H1 (cell line): ENCODE data around the gene CDH22. TPM values are rescaled to one million over a fixed set of nuclear protein-coding genes. Genes with fewer than 3 reads are reported as not detected.

ENCODE experiments used
- CTCF ChIA-PET: fragments of 300-600 bp; sonication (Branson Sonifier 250); formaldehyde crosslinking; loops from one replicate; lab custom pipeline; 2021; ENCODE audit not compliant: partially characterized antibody; lab: Charles Lee
- POLR2A ChIA-PET: fragments of 300-600 bp; sonication (Branson Sonifier 250); formaldehyde crosslinking; loops from one replicate; lab custom pipeline; 2021; ENCODE audit warnings: inconsistent platforms; ENCODE audit not compliant: partially characterized antibody; lab: Charles Lee
- DNase-seq, 2 experiments: peaks; one replicate each; pipeline versions ENCODE4 v3.0.0 to v3.0.0-alpha.2; 2010 to 2022; ENCODE audit warnings: low spot score in 2 of 2, low read depth in 1 of 2, mixed read lengths in 1 of 2
- FAIRE-seq: peaks from 2 replicates; lab custom pipeline; 2011; peaks lifted over from hg19 to GRCh38; lab: Jason Lieb, UNC
- H2AFZ ChIP-seq: 2 replicates; pipeline ENCODE4 v1.8.1; 2012; ENCODE audit warnings: low read length, inconsistent platforms
- H2AK5ac ChIP-seq: 2 replicates; pipeline ENCODE4 v1.6.1; 2013; ENCODE audit warnings: low read depth, low read length
- H2BK120ac ChIP-seq: replicated peaks from 2 replicates; pipeline ENCODE3; 2013; ENCODE audit warnings: low read depth, low read length, inconsistent platforms
- H2BK12ac ChIP-seq: 2 replicates; pipeline ENCODE4 v1.6.1; 2013; ENCODE audit warnings: low read depth, low read length
- H2BK15ac ChIP-seq: 2 replicates; pipeline ENCODE4 v1.6.1; 2013; ENCODE audit warnings: low read length
- H2BK20ac ChIP-seq: 2 replicates; pipeline ENCODE4 v1.6.1; 2013; ENCODE audit warnings: low read length
- H2BK5ac ChIP-seq: 2 replicates; pipeline ENCODE4 v1.6.1; 2013; ENCODE audit warnings: low read depth, low read length
- H3K14ac ChIP-seq: 2 replicates; pipeline ENCODE4 v1.6.1; 2013; ENCODE audit warnings: inconsistent platforms; ENCODE audit not compliant: insufficient read length
- H3K18ac ChIP-seq: 2 replicates; pipeline ENCODE4 v1.6.1; 2013; ENCODE audit warnings: low read length; ENCODE audit errors: extremely low read depth
- H3K23ac ChIP-seq: 2 replicates; pipeline ENCODE4 v1.6.1; 2013; ENCODE audit warnings: inconsistent platforms; ENCODE audit not compliant: insufficient read length
- H3K23me2 ChIP-seq: 2 replicates; pipeline ENCODE4 v1.6.1; 2013; ENCODE audit warnings: low read depth, low read length
- H3K27ac ChIP-seq: 2 replicates; pipeline ENCODE4 v1.6.1; 2011; ENCODE audit warnings: low read depth, low read length, inconsistent platforms
- H3K27me3 ChIP-seq, 4 experiments: replicated peaks in 1 of 4; 1 replicate in 1 of 4; 2 replicates in 3 of 4; pipeline versions ENCODE4 v1.6.1 to v1.8.1; 2011 to 2013; ENCODE audit warnings: low read length in 3 of 4, mild to moderate bottlenecking in 3 of 4, inconsistent platforms in 2 of 4, mixed read lengths in 2 of 4, moderate library complexity in 1 of 4; ENCODE audit not compliant: control insufficient read depth in 3 of 4, insufficient read depth in 3 of 4; ENCODE audit errors: extremely low read depth in 1 of 4
- H3K36me3 ChIP-seq, 4 experiments: 2 replicates each; pipeline versions ENCODE4 v1.6.1 to v1.8.1; 2011 to 2013; ENCODE audit warnings: mild to moderate bottlenecking in 4 of 4, low read length in 3 of 4, moderate library complexity in 2 of 4, control low read depth in 1 of 4, inconsistent platforms in 1 of 4; ENCODE audit not compliant: insufficient read depth in 4 of 4, control insufficient read depth in 2 of 4
- H3K4ac ChIP-seq: replicated peaks from 2 replicates; pipeline ENCODE3; 2013; ENCODE audit warnings: low read length, low read depth, mixed read lengths, inconsistent platforms; ENCODE audit not compliant: insufficient read length
- H3K4me1 ChIP-seq, 4 experiments: replicated peaks in 1 of 4; 1 replicate in 1 of 4; 2 replicates in 3 of 4; pipeline versions ENCODE4 v1.6.1 to v1.8.1; 2011 to 2013; ENCODE audit warnings: low read length in 3 of 4, inconsistent platforms in 2 of 4, mixed read lengths in 1 of 4; ENCODE audit not compliant: insufficient read depth in 4 of 4, control insufficient read depth in 3 of 4
- H3K4me2 ChIP-seq, 2 experiments: 2 replicates each; pipeline versions ENCODE4 v1.6.1 to v1.8.1; 2011 to 2013; ENCODE audit warnings: low read depth in 2 of 2, low read length in 2 of 2, control low read depth in 1 of 2, inconsistent platforms in 1 of 2, mild to moderate bottlenecking in 1 of 2; ENCODE audit not compliant: insufficient read depth in 1 of 2
- H3K4me3 ChIP-seq, 4 experiments: fragments of 200-600, 300-600 bp in 1 of 4; sonication (generic), shearing (Covaris generic), sonication (Bioruptor Twin) in 1 of 4; 2 replicates each; pipeline versions ENCODE4 v1.5.1 to v1.8.1; 2011 to 2016; ENCODE audit warnings: low read length in 4 of 4, low read depth in 3 of 4, control low read depth in 2 of 4, inconsistent platforms in 2 of 4, mild to moderate bottlenecking in 2 of 4, mixed read lengths in 1 of 4, moderate library complexity in 1 of 4; ENCODE audit not compliant: insufficient read depth in 2 of 4; ENCODE audit errors: extremely low read depth in 1 of 4
- H3K56ac ChIP-seq: replicated peaks from 2 replicates; pipeline ENCODE3; 2013; ENCODE audit warnings: low read depth, mild to moderate bottlenecking, mixed read lengths, low read length, inconsistent platforms; ENCODE audit not compliant: insufficient read length
- H3K79me1 ChIP-seq: 2 replicates; pipeline ENCODE4 v1.6.1; 2013; ENCODE audit warnings: low read depth, low read length, control low read depth
- H3K79me2 ChIP-seq, 2 experiments: 2 replicates each; pipeline versions ENCODE4 v1.6.1 to v1.8.1; 2012 to 2013; ENCODE audit warnings: low read length in 2 of 2, mild to moderate bottlenecking in 2 of 2, inconsistent platforms in 1 of 2; ENCODE audit not compliant: insufficient read depth in 2 of 2, control insufficient read depth in 1 of 2
- H3K9ac ChIP-seq, 4 experiments: replicated peaks in 1 of 4; 1 replicate in 1 of 4; 2 replicates in 3 of 4; pipeline versions ENCODE4 v1.6.1 to v1.8.1; 2011 to 2013; ENCODE audit warnings: low read depth in 3 of 4, low read length in 3 of 4, control low read depth in 2 of 4, mild to moderate bottlenecking in 2 of 4, moderate library complexity in 2 of 4, inconsistent platforms in 1 of 4; ENCODE audit errors: extremely low read depth in 1 of 4
- H3K9me3 ChIP-seq, 2 experiments: 2 replicates each; pipeline versions ENCODE4 v1.6.1 to v1.8.1; 2012 to 2013; ENCODE audit warnings: mild to moderate bottlenecking in 2 of 2, moderate library complexity in 2 of 2, control low read depth in 1 of 2, inconsistent platforms in 1 of 2, low read depth in 1 of 2, low read length in 1 of 2, mixed read lengths in 1 of 2; ENCODE audit not compliant: insufficient read depth in 2 of 2
- H4K20me1 ChIP-seq, 2 experiments: replicated peaks in 1 of 2; 2 replicates each; pipeline versions ENCODE3 to v1.8.1; 2011 to 2013; ENCODE audit warnings: inconsistent platforms in 2 of 2, low read length in 2 of 2, mild to moderate bottlenecking in 1 of 2; ENCODE audit not compliant: insufficient read depth in 2 of 2, control insufficient read depth in 1 of 2
- H4K5ac ChIP-seq: 2 replicates; pipeline ENCODE4 v1.6.1; 2013; ENCODE audit warnings: low read length, low read depth, mixed read lengths, inconsistent platforms; ENCODE audit not compliant: insufficient read length
- H4K8ac ChIP-seq: 2 replicates; pipeline ENCODE4 v1.8.0; 2013; ENCODE audit warnings: mild to moderate bottlenecking, moderate library complexity, low read length, inconsistent platforms; ENCODE audit not compliant: insufficient read depth; ENCODE audit errors: extremely low read depth
- H4K91ac ChIP-seq: replicated peaks from 2 replicates; pipeline ENCODE3; 2013; ENCODE audit warnings: low read length, mixed read lengths, inconsistent platforms; ENCODE audit not compliant: insufficient read length
- NANOG ChIP-seq: IDR thresholded peaks from 2 replicates; pipeline ENCODE4 v1.6.1; 2011; ENCODE audit warnings: low read length, low read depth, mild to moderate bottlenecking, inconsistent platforms; ENCODE audit not compliant: insufficient read depth, poor library complexity, severe bottlenecking
- RXRA ChIP-seq: IDR thresholded peaks from 2 replicates; pipeline ENCODE4 v1.6.1; 2011; ENCODE audit warnings: low read depth, mild to moderate bottlenecking, low read length, moderate library complexity; ENCODE audit not compliant: insufficient read depth
- TBP ChIP-seq: IDR thresholded peaks from 2 replicates; pipeline ENCODE4 v1.6.1; 2011; ENCODE audit warnings: low read depth, low read length, improper control_type of control experiment
- WGBS, 2 experiments: shearing (Covaris generic) in 1 of 2; methylation state at CpG; one replicate each; pipeline versions ENCODE4 v1.1.6 to v1.1.7; 2013 to 2015; ENCODE audit warnings: low lambda C conversion rate in 2 of 2, mixed read lengths in 2 of 2, inconsistent platforms in 1 of 2, low coverage in 1 of 2, missing lambda C conversion rate in 1 of 2; ENCODE audit not compliant: insufficient replicate concordance in 2 of 2, insufficient coverage in 1 of 2, insufficient read length in 1 of 2; ENCODE audit errors: extremely low coverage in 1 of 2, missing lambda C conversion rate in 1 of 2; 5-methylcytosine and 5-hydroxymethylcytosine counted together
- polyA plus RNA-seq, 7 experiments: library from polyadenylated mRNA; depleted of rRNA in 3 of 7; stranded (reverse) in 5 of 7; unstranded in 2 of 7; fragments of >200 nt in 5 of 7; fragments of 200-250 nt in 2 of 7; gene quantifications; 1 replicate in 5 of 7; 2 replicates in 1 of 7; 4 replicates in 1 of 7; pipeline versions ENCODE4 v1.2.1 to v1.2.3, GENCODE V29; 2011 to 2013; ENCODE audit warnings: missing spikeins in 2 of 7, mixed read lengths in 2 of 7
- total RNA-seq: library from RNA; stranded (reverse); fragmentation: NEBNext Ultra II Directional; extraction: Animal tissue kit (Norgen Biotek cat#: 25700); gene quantifications from 2 replicates; pipeline ENCODE4 v1.2.1, GENCODE V29; 2021

The CDH22 gene
- total and polyA plus RNA-seq, 2 of the 8 experiments (the other 6 are each of a cell fraction or from before 2014, with no cell fraction given): 0.35 to 0.39 TPM

DNA sequence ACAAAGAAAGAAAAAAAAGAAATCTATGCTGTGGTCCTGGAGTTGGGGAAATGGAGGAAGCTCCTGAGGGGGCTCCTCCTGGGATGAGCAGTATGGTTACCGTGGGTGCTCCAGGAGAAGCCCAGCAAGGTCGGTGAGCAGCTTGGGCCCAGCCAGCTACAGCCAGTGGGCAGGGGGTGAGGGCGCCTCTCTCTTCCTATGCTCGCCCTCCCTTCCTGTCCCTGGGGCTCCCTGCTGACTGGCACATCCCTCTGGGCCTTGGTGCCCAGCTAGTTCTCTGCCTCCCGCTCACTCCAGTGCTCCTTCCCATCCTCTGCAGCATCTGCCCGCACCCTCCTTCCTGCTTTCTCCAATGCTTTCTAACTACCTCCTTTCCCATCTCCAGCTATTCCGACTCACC, 173.6 kb downstream of the CDH22 start:
- Histone ChIP-seq H3K4me2 (no peak overlapping the region), H2BK5ac (no peak overlapping the region), H3K79me2 (no peaks in the 10 kb centered on the region), H3K27me3 (peaks cover 0 to 4% (median 2%) of the 10 kb centered on the region in 4 experiments; a peak in 4 of 7 replicates), H3K79me1 (no peaks in the 10 kb centered on the region), H3K36me3 (no peaks in the 10 kb centered on the region), H2BK12ac (no peak overlapping the region), H3K23ac (no peak overlapping the region), H3K4me1 (peaks cover 3 to 12% (median 7%) of the 10 kb centered on the region in 4 experiments), H3K23me2 (no peaks in the 10 kb centered on the region), H3K18ac (no peak overlapping the region), H4K91ac (no peak overlapping the region), H2BK15ac (no peak overlapping the region), H3K4ac (no peak overlapping the region), H3K4me3 (no peak overlapping the region), H4K5ac (no peak overlapping the region), H3K56ac (no peak overlapping the region), H3K9me3 (no peaks in the 10 kb centered on the region), H4K8ac (no peak overlapping the region), H3K14ac (no peak overlapping the region), H3K9ac (no peak overlapping the region), H2BK20ac (no peak overlapping the region), H4K20me1 (no peaks in the 10 kb centered on the region), H3K27ac (no peak overlapping the region), H2AK5ac (no peak overlapping the region), H2AFZ (no peak overlapping the region), H2BK120ac (no peak overlapping the region)
- FAIRE-seq (no peak), DNase-seq (no peak)
- ChIA-PET CTCF (interaction anchor here (0.9 to 8.1 kb wide), 13 partner anchors 14 to 215 kb away, joined by 3 to 171 read pairs (median 6); partner anchors contain the start of gene CD40), POLR2A (interaction anchor here (1.1 kb wide), 1 partner anchor 9 kb away, joined by 4 read pairs; no protein-coding TSS in a partner anchor)
- no peak for TF ChIP-seq RXRA
- TF ChIP-seq TBP: no peak
- TF ChIP-seq NANOG: no peak
- WGBS, 2 experiments: 85% methylated on average over 7 of the region's 7 CpGs; no CpG with 5 or more reads in 1 of the 2 experiments
